Measurements from ENCODE around the gene CHRNA4. TPM values are rescaled to one million over a fixed set of nuclear protein-coding genes. Genes with fewer than 3 reads are reported as not detected.

The CHRNA4 gene
- total RNA-seq, 1 donor from 2014 or later = 0.38 TPM

- H3K9me3 ChIP-seq (replicated peaks) = no peaks in the 10 kb centered on the region
- no peak for TF ChIP-seq CTCF (IDR thresholded peaks at IDR 0.05; ENCODE audit: borderline replicate concordance)
- no peaks in the 10 kb centered on the region for H3K4me1 ChIP-seq
- no peak overlapping the region for H3K27ac ChIP-seq (replicated peaks)
- DNase-seq = no peak
- intact Hi-C loops (cut with micrococcal nuclease) = no loop called here
- H3K36me3 ChIP-seq = no peaks in the 10 kb centered on the region
- H3K27me3 ChIP-seq (ENCODE audit: low read depth) = peaks cover 95% of the 10 kb centered on the region
- H3K4me3 ChIP-seq = no peak overlapping the region
Observed at GRCh38 chr20:63378626-63379025, 17.5 kb upstream of the CHRNA4 start.

GRCh38 chr20:63377951-63378381 lies 16.8 kb upstream of the CHRNA4 start:
- DNase-seq = no peak
- TF ChIP-seq CTCF (IDR thresholded peaks at IDR 0.05; ENCODE audit: borderline replicate concordance) = no peak
- Histone ChIP-seq H3K4me3 (no peak overlapping the region), H3K4me1 (no peaks in the 10 kb centered on the region), H3K27me3 (ENCODE audit: low read depth) (peaks cover 95% of the 10 kb centered on the region), H3K36me3 (no peaks in the 10 kb centered on the region), H3K27ac (replicated peaks) (no peak overlapping the region), H3K9me3 (replicated peaks) (no peaks in the 10 kb centered on the region)
- intact Hi-C loops (cut with micrococcal nuclease) = no loop called here

GRCh38 chr20:63377256-63377941 lies 16.2 kb upstream of the CHRNA4 start:
- no peak for DNase-seq
- Histone ChIP-seq H3K36me3 (no peaks in the 10 kb centered on the region), H3K27me3 (ENCODE audit: low read depth) (peaks cover 95% of the 10 kb centered on the region), H3K4me1 (no peaks in the 10 kb centered on the region), H3K4me3 (no peak overlapping the region), H3K9me3 (replicated peaks) (no peaks in the 10 kb centered on the region), H3K27ac (replicated peaks) (no peak overlapping the region)
- intact Hi-C loops (cut with micrococcal nuclease) = no loop called here
- no peak for TF ChIP-seq CTCF (IDR thresholded peaks at IDR 0.05; ENCODE audit: borderline replicate concordance)

GRCh38 chr20:63376283-63377250 lies 15.4 kb upstream of the CHRNA4 start:
- Histone ChIP-seq H3K36me3 (no peaks in the 10 kb centered on the region), H3K4me1 (peaks cover under 1% of the 10 kb centered on the region), H3K27me3 (ENCODE audit: low read depth) (peaks cover 91% of the 10 kb centered on the region), H3K27ac (replicated peaks) (no peak overlapping the region), H3K9me3 (replicated peaks) (no peaks in the 10 kb centered on the region), H3K4me3 (no peak overlapping the region)
- intact Hi-C loops (cut with micrococcal nuclease) = no loop called here
- no peak for TF ChIP-seq CTCF (IDR thresholded peaks at IDR 0.05; ENCODE audit: borderline replicate concordance)
- DNase-seq = no peak

GRCh38 chr20:63375438-63375837 lies 14.3 kb upstream of the CHRNA4 start:
- Histone ChIP-seq H3K27ac (replicated peaks) (no peak overlapping the region), H3K4me3 (no peak overlapping the region), H3K27me3 (ENCODE audit: low read depth) (peaks cover 90% of the 10 kb centered on the region), H3K36me3 (no peaks in the 10 kb centered on the region), H3K9me3 (replicated peaks) (no peaks in the 10 kb centered on the region), H3K4me1 (peaks cover 12% of the 10 kb centered on the region)
- intact Hi-C loops (cut with micrococcal nuclease) = no loop called here
- TF ChIP-seq CTCF (IDR thresholded peaks at IDR 0.05; ENCODE audit: borderline replicate concordance) = no peak
- DNase-seq = no peak
